Lower leg skin (tissue), 4 donors: ENCODE measurements around the gene SLC25A31. TPM values are rescaled to one million over a fixed set of nuclear protein-coding genes. Genes with fewer than 3 reads are reported as not detected.

Source experiments
- DNase-seq, 2 donors: peaks; one replicate each; pipeline ENCODE4 v3.0.0-alpha.2; 2019; ENCODE audit warnings: low spot score in 2 of 2
- H3K4me3 ChIP-seq: fragments of 200-600 bp; sonication (generic); 2 replicates; pipeline ENCODE4 v1.5.1; 2017; ENCODE audit warnings: mild to moderate bottlenecking, low read depth; ENCODE audit not compliant: poor library complexity, severe bottlenecking
- POLR2A ChIP-seq, 2 donors: fragments of 450-650 bp; IDR thresholded peaks; one replicate each; pipeline ENCODE4 v1.6.1; 2016 to 2017; ENCODE audit warnings: antibody characterized with exemption in 2 of 2, mild to moderate bottlenecking in 1 of 2, moderate library complexity in 1 of 2
- WGBS, 2 donors: methylation state at CpG; one replicate each; pipeline ENCODE4 v1.1.5; 2018; 5-methylcytosine and 5-hydroxymethylcytosine counted together
- intact Hi-C: fragments of 100-400 bp; cut with DNase I; formaldehyde crosslinking; loops from one replicate; pipeline ENCODE4 v1.15.0; 2023; ENCODE audit warnings: low total_unique reads
- total RNA-seq, 4 donors: library from RNA; depleted of rRNA; stranded (reverse); fragments of >200 nt; gene quantifications; one replicate each; pipeline ENCODE4 v1.1.0, GENCODE V29; 2016
- TF ChIP-seq, protein P1 (sequence below), 3 donors: fragments of 450-650 bp; IDR thresholded peaks; one replicate each; pipeline ENCODE4 v1.5.1; 2016; ENCODE audit warnings: antibody characterized with exemption in 3 of 3, mild to moderate bottlenecking in 3 of 3, moderate library complexity in 2 of 3

The SLC25A31 gene
- total RNA-seq, 4 donors from 2014 or later, result not detected

DNA sequence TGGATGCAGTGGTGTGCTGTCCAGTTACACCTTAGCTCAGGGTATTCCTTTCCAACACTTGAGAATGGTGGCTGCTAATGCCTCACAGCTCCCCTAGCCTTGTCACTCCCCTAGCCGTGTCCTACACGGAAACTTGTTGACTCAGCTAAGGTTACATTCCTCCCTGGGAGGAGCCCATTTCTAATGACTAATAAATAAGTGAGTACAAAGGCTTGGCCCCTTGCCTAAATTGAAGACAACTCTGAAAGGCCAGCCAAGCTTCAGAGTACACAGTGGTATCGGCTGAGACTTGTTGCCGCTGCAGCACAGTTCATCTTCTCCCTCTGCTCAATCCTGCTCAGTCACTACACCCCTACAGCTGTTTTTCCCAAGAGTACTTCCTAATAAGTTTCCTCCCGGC, 21.2 kb upstream of the SLC25A31 start:
- DNase-seq, result peak in 1 of 2 donors; percentile 77
- no peak overlapping the region for H3K4me3 ChIP-seq
- no peak for TF ChIP-seq POLR2A (IDR thresholded peaks at IDR 0.05)
- TF ChIP-seq, protein P1, sequence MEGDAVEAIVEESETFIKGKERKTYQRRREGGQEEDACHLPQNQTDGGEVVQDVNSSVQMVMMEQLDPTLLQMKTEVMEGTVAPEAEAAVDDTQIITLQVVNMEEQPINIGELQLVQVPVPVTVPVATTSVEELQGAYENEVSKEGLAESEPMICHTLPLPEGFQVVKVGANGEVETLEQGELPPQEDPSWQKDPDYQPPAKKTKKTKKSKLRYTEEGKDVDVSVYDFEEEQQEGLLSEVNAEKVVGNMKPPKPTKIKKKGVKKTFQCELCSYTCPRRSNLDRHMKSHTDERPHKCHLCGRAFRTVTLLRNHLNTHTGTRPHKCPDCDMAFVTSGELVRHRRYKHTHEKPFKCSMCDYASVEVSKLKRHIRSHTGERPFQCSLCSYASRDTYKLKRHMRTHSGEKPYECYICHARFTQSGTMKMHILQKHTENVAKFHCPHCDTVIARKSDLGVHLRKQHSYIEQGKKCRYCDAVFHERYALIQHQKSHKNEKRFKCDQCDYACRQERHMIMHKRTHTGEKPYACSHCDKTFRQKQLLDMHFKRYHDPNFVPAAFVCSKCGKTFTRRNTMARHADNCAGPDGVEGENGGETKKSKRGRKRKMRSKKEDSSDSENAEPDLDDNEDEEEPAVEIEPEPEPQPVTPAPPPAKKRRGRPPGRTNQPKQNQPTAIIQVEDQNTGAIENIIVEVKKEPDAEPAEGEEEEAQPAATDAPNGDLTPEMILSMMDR (IDR thresholded peaks at IDR 0.05), result no peak
- 29 to 32% methylated on average over 5 of the region's 5 CpGs for WGBS, 2 donors
- intact Hi-C loops, result no loop called here

GRCh38 chr4:127709456-127709855, 20.7 kb upstream of the SLC25A31 start:
- WGBS, 2 donors, result 42 to 58% methylated on average over 3 of the region's 3 CpGs
- intact Hi-C loops, result no loop called here
- no peak for TF ChIP-seq POLR2A (IDR thresholded peaks at IDR 0.05)
- TF ChIP-seq, protein P1 (IDR thresholded peaks at IDR 0.05), result no peak
- no peak overlapping the region for H3K4me3 ChIP-seq
- no peak for DNase-seq

- 93 to 96% methylated on average over 19 of the region's 19 CpGs for WGBS, 2 donors
- TF ChIP-seq, protein P1 (IDR thresholded peaks at IDR 0.05), result no peak
- no peak for TF ChIP-seq POLR2A (IDR thresholded peaks at IDR 0.05)
- intact Hi-C loops, result loop anchor here (5.0 kb wide), 1 partner anchor 129 kb away; no protein-coding TSS in a partner anchor
- H3K4me3 ChIP-seq, result no peak overlapping the region
- no peak for DNase-seq
Measured at GRCh38 chr4:127731406-127731805, 1.2 kb downstream of the SLC25A31 start.

DNA sequence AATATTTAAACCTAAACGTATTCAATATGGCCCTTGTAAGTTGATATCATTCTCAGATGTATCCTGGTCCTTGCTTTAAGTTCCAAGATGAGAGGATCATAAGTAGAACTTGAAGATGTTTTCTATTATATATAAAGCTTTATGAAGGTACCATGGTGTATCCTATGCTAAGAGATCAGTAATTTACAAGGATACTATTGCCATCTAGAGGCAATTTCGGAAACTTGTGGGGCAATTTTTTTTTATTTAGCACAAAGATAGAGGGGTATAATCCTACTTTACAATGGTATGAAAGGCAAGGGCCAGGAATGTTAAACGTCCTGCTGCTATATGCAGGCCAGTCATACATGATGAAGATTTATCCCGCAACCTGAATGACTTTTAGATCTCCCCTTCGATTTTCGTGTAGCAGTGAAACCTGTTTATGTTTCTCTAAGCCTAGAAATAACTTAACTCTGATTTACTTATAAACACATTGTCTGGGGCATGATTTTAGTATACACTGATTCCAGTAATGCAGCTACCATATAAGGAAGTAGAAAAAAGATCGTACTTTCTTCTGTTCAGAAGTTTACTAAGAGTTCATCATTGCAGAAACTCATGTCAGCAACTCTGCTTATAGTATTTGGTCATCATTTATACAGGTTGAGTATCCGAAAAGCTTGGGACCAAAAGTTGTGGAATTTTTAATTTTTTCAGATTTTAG, 2.6 kb downstream of the SLC25A31 start:
- DNase-seq, result no peak
- WGBS, 2 donors, result 27 to 28% methylated on average over 8 of the region's 8 CpGs

DNA sequence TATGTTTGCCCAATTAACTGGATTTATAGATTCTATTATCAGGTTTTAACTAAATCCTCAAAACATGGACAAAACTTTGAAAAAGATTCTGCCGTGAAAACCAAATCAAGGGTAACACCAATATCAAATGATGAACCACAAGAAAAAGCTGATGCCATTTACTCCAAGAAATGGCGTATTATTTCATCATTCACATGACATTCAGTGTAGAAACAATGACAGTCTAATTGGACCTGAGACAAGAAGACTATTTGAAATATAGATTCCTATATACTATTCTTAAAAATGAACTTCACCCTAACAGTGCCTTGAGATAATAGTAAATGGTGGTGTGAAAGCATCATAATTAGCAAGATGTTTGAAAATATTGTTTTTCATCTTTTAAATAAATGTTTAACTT, 4.8 kb downstream of the SLC25A31 start:
- TF ChIP-seq, protein P1 (IDR thresholded peaks at IDR 0.05), result no peak
- no peak for TF ChIP-seq POLR2A (IDR thresholded peaks at IDR 0.05)
- no peak overlapping the region for H3K4me3 ChIP-seq
- no peak for DNase-seq
- intact Hi-C loops, result loop anchor here (5.0 kb wide), 1 partner anchor 133 kb away; no protein-coding TSS in a partner anchor
- 90 to 91% methylated on average over 2 of the region's 2 CpGs for WGBS, 2 donors

More for the DNA sequence above, 2.6 kb downstream of the SLC25A31 start:
- H3K4me3 ChIP-seq, result no peak overlapping the region
- intact Hi-C loops, result loop anchor here (5.0 kb wide), 1 partner anchor 130 kb away; no protein-coding TSS in a partner anchor
- no peak for TF ChIP-seq POLR2A (IDR thresholded peaks at IDR 0.05)
- TF ChIP-seq, protein P1 (IDR thresholded peaks at IDR 0.05), result no peak
